ENCODE results near the gene SLC12A7. TPM values are rescaled to one million over a fixed set of nuclear protein-coding genes. Genes with fewer than 3 reads are reported as not detected.

SLC12A7 gene
- total and polyA plus RNA-seq, 2 of the 13 experiments (the other 11 are each of a cell fraction or from before 2014, with no cell fraction given), result 14.0 to 18.5 TPM

DNA sequence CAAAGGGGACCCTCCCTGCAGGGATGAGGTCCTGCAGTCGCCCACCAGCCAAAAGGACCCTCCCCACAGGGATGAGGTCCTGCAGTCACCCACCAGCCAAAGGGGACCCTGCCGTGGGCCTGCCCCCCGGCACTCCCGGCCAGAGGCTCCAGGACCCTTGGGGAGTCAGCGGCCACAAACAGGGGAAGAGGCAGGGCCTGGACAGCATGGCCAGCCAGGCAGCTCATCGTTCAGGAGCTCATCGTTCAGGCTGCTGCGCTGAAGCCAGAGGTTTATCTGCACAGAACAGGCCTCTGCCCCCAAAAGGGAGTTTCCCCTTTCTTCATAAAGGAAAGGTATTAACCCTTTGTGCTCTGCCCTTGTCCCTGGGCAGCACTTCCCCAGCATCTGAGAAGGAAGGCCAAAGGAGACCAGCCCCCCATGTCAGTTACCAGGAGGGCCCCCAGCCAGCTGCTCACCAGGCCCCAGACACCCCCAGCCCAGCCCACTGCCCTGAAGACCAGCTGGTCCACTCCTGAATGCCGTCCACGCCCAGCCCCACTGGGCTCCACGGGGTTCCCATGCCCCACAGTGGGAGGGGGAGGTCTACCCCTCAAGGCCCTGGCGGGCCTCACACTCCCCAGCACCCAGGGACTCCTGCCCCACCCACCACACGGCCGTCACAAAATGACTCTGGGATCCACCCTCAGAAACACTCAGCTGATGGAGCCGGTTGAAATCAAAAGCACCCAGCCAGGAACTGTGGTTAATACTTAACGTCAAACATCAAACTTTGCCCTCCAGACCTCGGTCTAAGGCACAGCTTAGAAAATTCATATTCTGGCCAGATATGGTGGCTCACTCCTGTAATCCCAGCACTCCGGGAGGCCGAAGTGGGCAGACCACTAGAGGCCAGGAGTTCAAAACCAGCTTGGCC lies 6.3 kb downstream of the SLC12A7 start (continued):
- TF ChIP-seq HNF4G (IDR thresholded peaks at IDR 0.05; ENCODE audit: borderline replicate concordance, low read depth, low read length) (peak; percentile 77; the same call in 1 of the 2 replicates), HNF4G (CRISPR knock-in tag; IDR thresholded peaks at IDR 0.05; ENCODE audit: borderline replicate concordance, low read depth) (peak; percentile 28; the same call in 1 of the 2 replicates), ZEB1 (IDR thresholded peaks at IDR 0.05; ENCODE audit: insufficient replicate concordance, low read depth) (no peak), ZMYM3 (CRISPR knock-in tag; IDR thresholded peaks at IDR 0.05) (no peak), EP300 (IDR thresholded peaks at IDR 0.05; ENCODE audit: low read depth in 2 of 2, low read length in 2 of 2) (peak in 1 of 2 experiments; percentile 70; a peak in 2 of 4 replicates), EP300 (CRISPR knock-in tag; IDR thresholded peaks at IDR 0.05; ENCODE audit: borderline replicate concordance) (no peak; the same call in 1 of the 2 replicates), ZNF33A (CRISPR knock-in tag; IDR thresholded peaks at IDR 0.05; ENCODE audit: borderline replicate concordance) (peak; percentile 9; the same call in 1 of the 2 replicates), MEIS1 (CRISPR knock-in tag; IDR thresholded peaks at IDR 0.05; ENCODE audit: borderline replicate concordance) (peak; percentile 52; the same call in 1 of the 2 replicates), ZNF3 (CRISPR knock-in tag; IDR thresholded peaks at IDR 0.05) (peak; percentile 77), TEAD2 (CRISPR knock-in tag; IDR thresholded peaks at IDR 0.05) (no peak), RBAK (CRISPR knock-in tag; IDR thresholded peaks at IDR 0.05) (no peak), ZNF160 (CRISPR knock-in tag; IDR thresholded peaks at IDR 0.05) (no peak), E2F1 (CRISPR knock-in tag; IDR thresholded peaks at IDR 0.05) (no peak), ZNF33B (CRISPR knock-in tag; IDR thresholded peaks at IDR 0.05) (no peak), GATAD2A (CRISPR knock-in tag; IDR thresholded peaks at IDR 0.05) (peak; percentile 73; the same call in 1 of the 2 replicates), ZNF546 (CRISPR knock-in tag; conservative IDR thresholded peaks at IDR 0.05) (no peak; the same call in 1 of the 2 replicates), ZNF350 (CRISPR knock-in tag; IDR thresholded peaks at IDR 0.05; ENCODE audit: borderline replicate concordance, low read depth) (peak; percentile 48; the same call in 1 of the 2 replicates), ZFX (CRISPR knock-in tag; IDR thresholded peaks at IDR 0.05; ENCODE audit: low read depth) (peak; percentile 87)
- TF ChIP-seq, protein P1, sequence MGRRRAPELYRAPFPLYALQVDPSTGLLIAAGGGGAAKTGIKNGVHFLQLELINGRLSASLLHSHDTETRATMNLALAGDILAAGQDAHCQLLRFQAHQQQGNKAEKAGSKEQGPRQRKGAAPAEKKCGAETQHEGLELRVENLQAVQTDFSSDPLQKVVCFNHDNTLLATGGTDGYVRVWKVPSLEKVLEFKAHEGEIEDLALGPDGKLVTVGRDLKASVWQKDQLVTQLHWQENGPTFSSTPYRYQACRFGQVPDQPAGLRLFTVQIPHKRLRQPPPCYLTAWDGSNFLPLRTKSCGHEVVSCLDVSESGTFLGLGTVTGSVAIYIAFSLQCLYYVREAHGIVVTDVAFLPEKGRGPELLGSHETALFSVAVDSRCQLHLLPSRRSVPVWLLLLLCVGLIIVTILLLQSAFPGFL (CRISPR knock-in tag; IDR thresholded peaks at IDR 0.05), result no peak
- TF ChIP-seq, protein P2, sequence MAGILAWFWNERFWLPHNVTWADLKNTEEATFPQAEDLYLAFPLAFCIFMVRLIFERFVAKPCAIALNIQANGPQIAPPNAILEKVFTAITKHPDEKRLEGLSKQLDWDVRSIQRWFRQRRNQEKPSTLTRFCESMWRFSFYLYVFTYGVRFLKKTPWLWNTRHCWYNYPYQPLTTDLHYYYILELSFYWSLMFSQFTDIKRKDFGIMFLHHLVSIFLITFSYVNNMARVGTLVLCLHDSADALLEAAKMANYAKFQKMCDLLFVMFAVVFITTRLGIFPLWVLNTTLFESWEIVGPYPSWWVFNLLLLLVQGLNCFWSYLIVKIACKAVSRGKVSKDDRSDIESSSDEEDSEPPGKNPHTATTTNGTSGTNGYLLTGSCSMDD (CRISPR knock-in tag; IDR thresholded peaks at IDR 0.05), result no peak
- TF ChIP-seq, protein P3, sequence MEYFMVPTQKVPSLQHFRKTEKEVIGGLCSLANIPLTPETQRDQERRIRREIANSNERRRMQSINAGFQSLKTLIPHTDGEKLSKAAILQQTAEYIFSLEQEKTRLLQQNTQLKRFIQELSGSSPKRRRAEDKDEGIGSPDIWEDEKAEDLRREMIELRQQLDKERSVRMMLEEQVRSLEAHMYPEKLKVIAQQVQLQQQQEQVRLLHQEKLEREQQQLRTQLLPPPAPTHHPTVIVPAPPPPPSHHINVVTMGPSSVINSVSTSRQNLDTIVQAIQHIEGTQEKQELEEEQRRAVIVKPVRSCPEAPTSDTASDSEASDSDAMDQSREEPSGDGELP (IDR thresholded peaks at IDR 0.05; ENCODE audit: borderline replicate concordance, low read depth), result peak; percentile 99
- TF ChIP-seq, protein P4, sequence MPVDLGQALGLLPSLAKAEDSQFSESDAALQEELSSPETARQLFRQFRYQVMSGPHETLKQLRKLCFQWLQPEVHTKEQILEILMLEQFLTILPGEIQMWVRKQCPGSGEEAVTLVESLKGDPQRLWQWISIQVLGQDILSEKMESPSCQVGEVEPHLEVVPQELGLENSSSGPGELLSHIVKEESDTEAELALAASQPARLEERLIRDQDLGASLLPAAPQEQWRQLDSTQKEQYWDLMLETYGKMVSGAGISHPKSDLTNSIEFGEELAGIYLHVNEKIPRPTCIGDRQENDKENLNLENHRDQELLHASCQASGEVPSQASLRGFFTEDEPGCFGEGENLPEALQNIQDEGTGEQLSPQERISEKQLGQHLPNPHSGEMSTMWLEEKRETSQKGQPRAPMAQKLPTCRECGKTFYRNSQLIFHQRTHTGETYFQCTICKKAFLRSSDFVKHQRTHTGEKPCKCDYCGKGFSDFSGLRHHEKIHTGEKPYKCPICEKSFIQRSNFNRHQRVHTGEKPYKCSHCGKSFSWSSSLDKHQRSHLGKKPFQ (CRISPR knock-in tag; IDR thresholded peaks at IDR 0.05; ENCODE audit: insufficient replicate concordance), result no peak
